ENCODE results near the gene UBB. TPM values are rescaled to one million over a fixed set of nuclear protein-coding genes. Genes with fewer than 3 reads are reported as not detected.

The UBB gene
- total RNA-seq, 1 donor from 2014 or later = 625 TPM

- intact Hi-C loops (cut with DNase I) = loop anchor here (5.0 kb wide), 1 partner anchor 67 kb away; no protein-coding TSS in a partner anchor
- peaks cover 18% of the 10 kb centered on the region for H3K4me1 ChIP-seq
- no peak for TF ChIP-seq CTCF (IDR thresholded peaks at IDR 0.05)
- no peak for TF ChIP-seq POLR2A (IDR thresholded peaks at IDR 0.05)
- no peak for TF ChIP-seq POLR2AphosphoS5 (IDR thresholded peaks at IDR 0.05; ENCODE audit: insufficient read depth in 1 of 2, low read depth in 1 of 2)
- H3K4me3 ChIP-seq = no peak overlapping the region
- DNase-seq (ENCODE audit: extremely low spot score in 2 of 2) = no peak
- no peak overlapping the region for H3K27ac ChIP-seq
- no peaks in the 10 kb centered on the region for H3K9me3 ChIP-seq
- no peaks in the 10 kb centered on the region for H3K27me3 ChIP-seq
- H3K36me3 ChIP-seq = no peaks in the 10 kb centered on the region
Measured at GRCh38 chr17:16354585-16354984, 26.3 kb upstream of the UBB start.

GRCh38 chr17:16358394-16358793 lies 22.5 kb upstream of the UBB start:
- no peaks in the 10 kb centered on the region for H3K27me3 ChIP-seq
- no peak for TF ChIP-seq POLR2A (IDR thresholded peaks at IDR 0.05)

GRCh38 chr17:16361874-16362273 lies 19.0 kb upstream of the UBB start:
- no peaks in the 10 kb centered on the region for H3K27me3 ChIP-seq
- no peak for DNase-seq (ENCODE audit: extremely low spot score in 2 of 2)
- H3K4me1 ChIP-seq = peaks cover 6% of the 10 kb centered on the region
- TF ChIP-seq CTCF (IDR thresholded peaks at IDR 0.05) (no peak), POLR2A (IDR thresholded peaks at IDR 0.05) (no peak), POLR2AphosphoS5 (IDR thresholded peaks at IDR 0.05; ENCODE audit: insufficient read depth in 1 of 2, low read depth in 1 of 2) (no peak)
- H3K9me3 ChIP-seq = no peaks in the 10 kb centered on the region
- intact Hi-C loops (cut with DNase I) = no loop called here
- H3K27ac ChIP-seq = no peak overlapping the region
- no peak overlapping the region for H3K4me3 ChIP-seq
- H3K36me3 ChIP-seq = no peaks in the 10 kb centered on the region

More at GRCh38 chr17:16358394-16358793, 22.5 kb upstream of the UBB start:
- intact Hi-C loops (cut with DNase I) = no loop called here
- DNase-seq (ENCODE audit: extremely low spot score in 2 of 2) = no peak
- no peaks in the 10 kb centered on the region for H3K9me3 ChIP-seq
- no peaks in the 10 kb centered on the region for H3K4me1 ChIP-seq
- no peak overlapping the region for H3K27ac ChIP-seq
- no peak overlapping the region for H3K4me3 ChIP-seq
- H3K36me3 ChIP-seq = no peaks in the 10 kb centered on the region

GRCh38 chr17:16363749-16364536 lies 16.9 kb upstream of the UBB start:
- no peak for DNase-seq (ENCODE audit: extremely low spot score in 2 of 2)
- no peaks in the 10 kb centered on the region for H3K27me3 ChIP-seq
- no peak overlapping the region for H3K4me3 ChIP-seq
- peaks cover 6% of the 10 kb centered on the region for H3K4me1 ChIP-seq
- TF ChIP-seq POLR2A (IDR thresholded peaks at IDR 0.05) = no peak
- TF ChIP-seq CTCF (IDR thresholded peaks at IDR 0.05) = peak; percentile 75 to 78 (median 78)
- peak in 1 of 2 donors; percentile 39 for TF ChIP-seq POLR2AphosphoS5 (IDR thresholded peaks at IDR 0.05; ENCODE audit: insufficient read depth in 1 of 2, low read depth in 1 of 2)
- peak overlapping the region; percentile 68 for H3K27ac ChIP-seq
- no peaks in the 10 kb centered on the region for H3K36me3 ChIP-seq
- no peaks in the 10 kb centered on the region for H3K9me3 ChIP-seq
- intact Hi-C loops (cut with DNase I) = no loop called here

GRCh38 chr17:16364625-16365024 lies 16.3 kb upstream of the UBB start:
- TF ChIP-seq POLR2AphosphoS5 (IDR thresholded peaks at IDR 0.05; ENCODE audit: insufficient read depth in 1 of 2, low read depth in 1 of 2) = no peak
- TF ChIP-seq CTCF (IDR thresholded peaks at IDR 0.05) = no peak
- TF ChIP-seq POLR2A (IDR thresholded peaks at IDR 0.05) = no peak
- Histone ChIP-seq H3K27ac (peak overlapping the region; percentile 68), H3K9me3 (no peaks in the 10 kb centered on the region), H3K4me1 (peaks cover 6% of the 10 kb centered on the region), H3K27me3 (no peaks in the 10 kb centered on the region), H3K4me3 (no peak overlapping the region), H3K36me3 (no peaks in the 10 kb centered on the region)
- intact Hi-C loops (cut with DNase I) = no loop called here
- DNase-seq (ENCODE audit: extremely low spot score in 2 of 2) = no peak

Measured in vagina (tissue), 2 donors.